HFF-Myc (cell line): ENCODE measurements around the gene MYH6.

ENCODE experiments used
- DNase-seq: peaks from one replicate; pipeline ENCODE4 v3.0.0-alpha.2; 2011; ENCODE audit warnings: low read depth; ENCODE audit errors: extremely low read depth
- H3K4me3 ChIP-seq: replicated peaks from 2 replicates; pipeline ENCODE4 v1.5.1; 2011; ENCODE audit warnings: low read depth, mild to moderate bottlenecking, control low read depth, low read length
- TF ChIP-seq, protein P1 (sequence below): IDR thresholded peaks from 2 replicates; pipeline ENCODE4 v1.5.1; 2012; ENCODE audit warnings: mild to moderate bottlenecking, low read depth, low read length, control low read depth; ENCODE audit errors: missing control alignments

MYH6 gene

DNA sequence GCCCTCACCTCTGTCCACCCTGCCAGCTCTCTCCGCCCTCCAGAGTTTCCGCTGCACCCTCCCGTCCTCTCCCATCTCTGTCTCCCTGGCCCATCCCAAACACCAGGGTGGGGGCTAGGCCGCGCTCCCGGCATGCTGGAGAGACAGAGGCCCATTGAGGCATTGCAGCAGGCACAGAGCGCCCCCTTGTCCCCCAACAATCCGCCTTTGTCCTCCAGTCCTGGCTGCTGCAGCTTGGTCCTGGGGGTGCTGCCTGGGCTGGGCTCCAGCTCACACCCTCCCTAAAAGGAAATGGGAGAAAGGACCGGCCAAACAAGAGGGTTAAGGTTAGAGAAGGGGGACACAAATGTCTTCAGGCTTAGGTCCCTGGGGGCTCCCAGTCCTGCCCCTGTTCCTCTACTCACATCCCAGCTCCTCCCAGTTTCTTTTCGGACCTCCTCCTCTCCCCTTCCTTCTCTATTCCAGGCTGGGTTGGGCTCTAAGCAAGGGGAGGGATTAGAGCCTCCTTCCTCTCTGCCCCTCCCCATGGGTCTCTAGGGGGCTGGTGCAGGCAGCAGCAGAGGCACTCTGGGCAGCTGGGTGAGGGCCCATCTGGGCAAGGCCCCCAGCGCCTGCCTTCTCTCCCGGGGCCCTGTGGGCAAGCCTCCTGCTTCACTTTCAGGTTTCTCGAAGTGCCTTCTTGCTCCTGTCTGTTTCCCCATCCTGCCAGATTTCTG is 31.4 kb downstream of the MYH6 start, which contains the start of gene CMTM5:
TSS of gene CMTM5 (plus strand) at position 565 of the 716 bp plus-strand sequence. CDS start 206 bp downstream, outside the sequence.
- no peak for DNase-seq
- no peak within 1 kb of the TSS for H3K4me3 ChIP-seq
- TF ChIP-seq, protein P1, sequence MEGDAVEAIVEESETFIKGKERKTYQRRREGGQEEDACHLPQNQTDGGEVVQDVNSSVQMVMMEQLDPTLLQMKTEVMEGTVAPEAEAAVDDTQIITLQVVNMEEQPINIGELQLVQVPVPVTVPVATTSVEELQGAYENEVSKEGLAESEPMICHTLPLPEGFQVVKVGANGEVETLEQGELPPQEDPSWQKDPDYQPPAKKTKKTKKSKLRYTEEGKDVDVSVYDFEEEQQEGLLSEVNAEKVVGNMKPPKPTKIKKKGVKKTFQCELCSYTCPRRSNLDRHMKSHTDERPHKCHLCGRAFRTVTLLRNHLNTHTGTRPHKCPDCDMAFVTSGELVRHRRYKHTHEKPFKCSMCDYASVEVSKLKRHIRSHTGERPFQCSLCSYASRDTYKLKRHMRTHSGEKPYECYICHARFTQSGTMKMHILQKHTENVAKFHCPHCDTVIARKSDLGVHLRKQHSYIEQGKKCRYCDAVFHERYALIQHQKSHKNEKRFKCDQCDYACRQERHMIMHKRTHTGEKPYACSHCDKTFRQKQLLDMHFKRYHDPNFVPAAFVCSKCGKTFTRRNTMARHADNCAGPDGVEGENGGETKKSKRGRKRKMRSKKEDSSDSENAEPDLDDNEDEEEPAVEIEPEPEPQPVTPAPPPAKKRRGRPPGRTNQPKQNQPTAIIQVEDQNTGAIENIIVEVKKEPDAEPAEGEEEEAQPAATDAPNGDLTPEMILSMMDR = no peak

DNA sequence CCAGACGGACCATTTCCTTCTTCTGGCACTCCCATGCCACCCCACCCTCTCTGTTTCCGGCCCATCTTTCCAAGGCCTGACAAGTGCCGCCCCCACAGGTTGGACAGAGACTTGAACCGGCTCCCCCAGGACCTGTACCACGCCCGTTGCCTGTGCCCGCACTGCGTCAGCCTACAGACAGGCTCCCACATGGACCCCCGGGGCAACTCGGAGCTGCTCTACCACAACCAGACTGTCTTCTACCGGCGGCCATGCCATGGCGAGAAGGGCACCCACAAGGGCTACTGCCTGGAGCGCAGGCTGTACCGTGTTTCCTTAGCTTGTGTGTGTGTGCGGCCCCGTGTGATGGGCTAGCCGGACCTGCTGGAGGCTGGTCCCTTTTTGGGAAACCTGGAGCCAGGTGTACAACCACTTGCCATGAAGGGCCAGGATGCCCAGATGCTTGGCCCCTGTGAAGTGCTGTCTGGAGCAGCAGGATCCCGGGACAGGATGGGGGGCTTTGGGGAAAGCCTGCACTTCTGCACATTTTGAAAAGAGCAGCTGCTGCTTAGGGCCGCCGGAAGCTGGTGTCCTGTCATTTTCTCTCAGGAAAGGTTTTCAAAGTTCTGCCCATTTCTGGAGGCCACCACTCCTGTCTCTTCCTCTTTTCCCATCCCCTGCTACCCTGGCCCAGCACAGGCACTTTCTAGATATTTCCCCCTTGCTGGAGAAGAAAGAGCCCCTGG is 32.4 kb downstream of the MYH6 start:
- no peak for DNase-seq
- TF ChIP-seq, protein P1 = no peak
- H3K4me3 ChIP-seq = no peak overlapping the region

DNA sequence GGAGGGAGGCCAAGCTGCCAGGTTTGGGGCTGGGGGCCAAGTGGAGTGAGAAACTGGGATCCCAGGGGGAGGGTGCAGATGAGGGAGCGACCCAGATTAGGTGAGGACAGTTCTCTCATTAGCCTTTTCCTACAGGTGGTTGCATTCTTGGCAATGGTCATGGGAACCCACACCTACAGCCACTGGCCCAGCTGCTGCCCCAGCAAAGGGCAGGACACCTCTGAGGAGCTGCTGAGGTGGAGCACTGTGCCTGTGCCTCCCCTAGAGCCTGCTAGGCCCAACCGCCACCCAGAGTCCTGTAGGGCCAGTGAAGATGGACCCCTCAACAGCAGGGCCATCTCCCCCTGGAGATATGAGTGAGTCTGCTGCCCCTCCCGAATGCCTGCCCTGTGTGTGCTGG is 35.0 kb downstream of the MYH6 start:
- DNase-seq = no peak
- TF ChIP-seq, protein P1 = no peak
- no peak overlapping the region for H3K4me3 ChIP-seq

DNA sequence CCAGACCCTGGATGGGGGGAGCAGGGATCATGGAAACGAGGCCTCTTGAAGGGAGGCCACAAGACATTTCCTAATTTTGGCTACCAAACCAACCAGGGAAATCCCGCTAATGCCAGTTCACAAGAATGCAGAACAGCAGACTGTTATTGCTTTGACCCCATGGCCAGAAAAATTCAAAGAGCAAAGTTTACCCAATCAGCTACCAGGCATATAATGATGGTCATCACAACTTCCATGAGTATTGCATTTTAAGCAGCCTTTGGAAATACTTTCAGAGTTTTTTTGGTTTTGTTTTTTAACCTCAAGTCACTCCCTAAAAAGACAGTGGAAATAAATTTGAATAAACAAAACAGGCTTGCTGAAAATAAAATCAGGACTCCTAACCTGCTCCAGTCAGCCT is 35.6 kb downstream of the MYH6 start, which contains the start of gene IL25:
TSS of gene IL25 (plus strand) at position 301 of the 400 bp plus-strand sequence.
- H3K4me3 ChIP-seq = no peak within 1 kb of the TSS
- TF ChIP-seq, protein P1 = no peak

DNA sequence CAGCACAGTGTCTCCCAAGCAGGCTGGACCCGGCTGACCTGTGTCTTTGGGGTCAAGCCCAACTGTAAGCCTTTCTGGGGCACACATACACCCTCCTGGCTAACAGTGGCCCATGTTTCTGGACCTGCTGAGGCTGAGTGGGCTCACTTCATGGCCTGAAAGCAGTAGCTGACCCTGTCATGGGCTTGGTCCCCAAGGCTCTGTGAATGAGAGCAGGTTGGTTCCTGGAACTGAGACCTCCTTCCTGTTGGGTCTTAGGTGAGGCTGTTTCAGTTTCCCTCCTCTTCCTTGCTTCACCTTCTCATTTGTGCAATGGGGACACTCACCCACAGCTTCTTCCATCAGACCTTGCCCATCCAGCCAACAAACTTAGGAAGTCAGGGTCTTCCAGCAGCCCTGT is 36.2 kb downstream of the MYH6 start:
- no peak for DNase-seq
- H3K4me3 ChIP-seq = no peak overlapping the region
- TF ChIP-seq, protein P1 = no peak

More for the DNA sequence above, 35.6 kb downstream of the MYH6 start, which contains the start of gene IL25:
- DNase-seq = no peak

DNA sequence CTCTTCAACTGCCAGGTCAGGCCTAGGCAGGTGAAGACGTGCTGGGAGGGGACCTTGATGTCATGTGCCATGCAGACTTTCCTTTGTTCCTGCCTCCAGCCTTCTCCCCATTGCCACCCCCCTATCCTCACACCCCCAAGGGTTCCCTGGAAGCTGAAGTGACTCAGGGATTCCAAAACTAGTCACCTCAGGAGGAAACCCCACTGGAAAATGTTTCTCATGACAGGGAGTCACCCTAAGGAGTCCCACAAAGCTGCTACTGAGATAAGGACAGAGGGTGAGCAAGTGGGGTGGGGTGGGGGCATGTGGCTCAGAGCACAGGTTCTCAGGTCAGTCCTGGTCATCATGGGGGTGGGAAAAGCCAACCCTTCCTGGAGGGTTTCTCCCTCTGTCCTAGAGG is 37.9 kb downstream of the MYH6 start:
- TF ChIP-seq, protein P1 = no peak
- H3K4me3 ChIP-seq = no peak overlapping the region
- DNase-seq = no peak
